AG04450 (cell line): ENCODE results near the gene MTHFS. TPM values are rescaled to one million over a fixed set of nuclear protein-coding genes. Genes with fewer than 3 reads are reported as not detected.

ENCODE experiments used
- CTCF ChIA-PET: fragments of 300-600, 350-600 bp; formaldehyde crosslinking; extraction: SDS; loops from one replicate; lab custom pipeline; 2022; ENCODE audit warnings: antibody characterized with exemption, inconsistent platforms; lab: Charles Lee
- POLR2A ChIA-PET: fragments of 350-600 bp; formaldehyde crosslinking; extraction: SDS; loops from one replicate; lab custom pipeline; 2021; ENCODE audit warnings: antibody characterized with exemption, inconsistent platforms; lab: Yijun Ruan, JAX
- DNase-seq: peaks from one replicate; pipeline ENCODE4 v3.0.0-alpha.2; 2011; ENCODE audit warnings: low read depth, low spot score
- H3K27ac ChIP-seq: one replicate; pipeline ENCODE4 v1.5.1; 2012; ENCODE audit warnings: low read depth, low read length, control low read depth
- H3K27me3 ChIP-seq: one replicate; pipeline ENCODE4 v1.6.0; 2012; ENCODE audit warnings: low read length; ENCODE audit not compliant: control insufficient read depth, insufficient read depth
- H3K4me3 ChIP-seq: 2 replicates; pipeline ENCODE4 v1.5.1; 2011; ENCODE audit warnings: mild to moderate bottlenecking, low read depth, low read length, control low read depth
- H3K9me3 ChIP-seq: 2 replicates; pipeline ENCODE4 v1.5.1; 2012; ENCODE audit warnings: low read length; ENCODE audit not compliant: control insufficient read depth, insufficient read depth
- CTCF ChIP-seq: IDR thresholded peaks from 2 replicates; pipeline ENCODE4 v1.5.1; 2011; ENCODE audit warnings: low read depth, low read length, control low read depth, inconsistent platforms
- polyA plus RNA-seq: library from polyadenylated mRNA; depleted of rRNA; stranded (reverse); fragments of >200 nt; gene quantifications from 2 replicates; pipeline ENCODE4 v1.2.3, GENCODE V29; 2011

Gene MTHFS
- polyA plus RNA-seq, 1 experiment, result 20.0 TPM

- H3K27ac ChIP-seq, result no peak overlapping the region
- H3K27me3 ChIP-seq, result no peaks in the 10 kb centered on the region
- DNase-seq, result no peak
- no peak overlapping the region for H3K4me3 ChIP-seq
- ChIA-PET CTCF (no interaction called here), POLR2A (no interaction called here)
- no peak for TF ChIP-seq CTCF
- H3K9me3 ChIP-seq, result no peaks in the 10 kb centered on the region
Measured at GRCh38 chr15:79829950-79830349, 66.9 kb downstream of the MTHFS start.

- no peaks in the 10 kb centered on the region for H3K27me3 ChIP-seq
- POLR2A ChIA-PET, result no interaction called here
Measured at GRCh38 chr15:79828447-79828846, 68.4 kb downstream of the MTHFS start.

GRCh38 chr15:79826800-79827199 lies 70.0 kb downstream of the MTHFS start:
- DNase-seq, result no peak
- Histone ChIP-seq H3K27ac (no peak overlapping the region), H3K27me3 (no peaks in the 10 kb centered on the region), H3K9me3 (no peaks in the 10 kb centered on the region), H3K4me3 (no peak overlapping the region)
- CTCF ChIA-PET, result interaction anchor here (0.9 kb wide), 1 partner anchor 27 kb away, joined by 4 read pairs; no protein-coding TSS in a partner anchor
- TF ChIP-seq CTCF, result no peak
- POLR2A ChIA-PET, result no interaction called here

More at GRCh38 chr15:79828447-79828846, 68.4 kb downstream of the MTHFS start:
- no peak for DNase-seq
- TF ChIP-seq CTCF, result no peak
- H3K27ac ChIP-seq, result no peak overlapping the region
- no peak overlapping the region for H3K4me3 ChIP-seq
- H3K9me3 ChIP-seq, result no peaks in the 10 kb centered on the region
- CTCF ChIA-PET, result no interaction called here

GRCh38 chr15:79824136-79824701 lies 72.6 kb downstream of the MTHFS start:
- Histone ChIP-seq H3K27ac (no peak overlapping the region), H3K27me3 (no peaks in the 10 kb centered on the region), H3K4me3 (no peak overlapping the region), H3K9me3 (no peaks in the 10 kb centered on the region)
- CTCF ChIA-PET, result interaction anchor here (0.7 to 1.4 kb wide), 5 partner anchors 26 to 454 kb away, joined by 3 to 4 read pairs (median 4); no protein-coding TSS in a partner anchor
- TF ChIP-seq CTCF, result no peak
- POLR2A ChIA-PET, result no interaction called here
- no peak for DNase-seq

GRCh38 chr15:79820820-79821219 lies 76.0 kb downstream of the MTHFS start:
- Histone ChIP-seq H3K27ac (no peak overlapping the region), H3K27me3 (peaks cover 2% of the 10 kb centered on the region), H3K4me3 (no peak overlapping the region), H3K9me3 (no peaks in the 10 kb centered on the region)
- ChIA-PET CTCF (no interaction called here), POLR2A (no interaction called here)
- no peak for TF ChIP-seq CTCF
- no peak for DNase-seq
